ENCODE data around the gene KRTAP3-1. TPM values are rescaled to one million over a fixed set of nuclear protein-coding genes. Genes with fewer than 3 reads are reported as not detected.

Gene KRTAP3-1
- total and polyA plus RNA-seq, 2 donors (not counting 3 experiments of a cell fraction or from before 2014, with no cell fraction given): not detected

GRCh38 chr17:40974366-40974765, 34.6 kb downstream of the KRTAP3-1 start:
- peaks cover 0 to 3% of the 10 kb centered on the region in 2 experiments for H3K27me3 ChIP-seq (ENCODE audit: control insufficient read depth in 2 of 2, insufficient read depth in 2 of 2, low read length in 2 of 2)
- H3K4me3 ChIP-seq (replicated peaks in 1 of 3; ENCODE audit: insufficient read depth in 1 of 3, low read depth in 1 of 3, low read length in 3 of 3): no peak overlapping the region
- FAIRE-seq (no peak), DNase-seq (ENCODE audit: low read depth, low spot score) (no peak)
- CTCF ChIA-PET: no interaction called here
- H3K36me3 ChIP-seq (ENCODE audit: control insufficient read depth in 2 of 2, extremely low read depth in 1 of 2, insufficient read depth in 2 of 2, low read length in 2 of 2): no peaks in the 10 kb centered on the region
- H2AFZ ChIP-seq (ENCODE audit: low read depth, low read length): no peak overlapping the region
- no peak overlapping the region for H3K27ac ChIP-seq (ENCODE audit: insufficient read depth, low read depth, low read length)
- no peaks in the 10 kb centered on the region for H3K9me3 ChIP-seq (replicated peaks; ENCODE audit: control insufficient read depth, insufficient read depth, low read length)
- BruUV-seq (replicated peaks): no TSS peak
- no peaks in the 10 kb centered on the region for H3K79me2 ChIP-seq (ENCODE audit: control insufficient read depth, insufficient read depth, low read length)
- H3K4me2 ChIP-seq (ENCODE audit: insufficient read depth, low read length): no peak overlapping the region
- H3K4me1 ChIP-seq (ENCODE audit: control insufficient read depth, extremely low read depth, insufficient read depth, low read length): no peaks in the 10 kb centered on the region
- no peaks in the 10 kb centered on the region for H4K20me1 ChIP-seq (replicated peaks; ENCODE audit: control insufficient read depth, extremely low read depth, insufficient read depth, low read length)
- intact Hi-C loops (cut with micrococcal nuclease): no loop called here
- H3K9ac ChIP-seq (replicated peaks; ENCODE audit: extremely low read depth, insufficient read depth, low read length): no peak overlapping the region
- POLR2A ChIA-PET: no interaction called here
- dilution Hi-C loops (cut with MboI; ENCODE audit: extremely low pct_ligation_motif_present, low sequenced_read_pairs): no loop called here
- no peaks in the 10 kb centered on the region for H3K9me1 ChIP-seq (replicated peaks; ENCODE audit: control insufficient read depth, extremely low read depth, insufficient read depth, low read length)
- TF ChIP-seq MAX (IDR thresholded peaks at IDR 0.05; ENCODE audit: insufficient read depth, insufficient read length) (no peak), POLR2A (IDR thresholded peaks at IDR 0.05; ENCODE audit: low read depth, low read length) (no peak)

- TF ChIP-seq GATA2 (IDR thresholded peaks at IDR 0.05; ENCODE audit: insufficient read depth, insufficient read length, low read depth, low read length) (no peak), EZH2 (IDR thresholded peaks at IDR 0.05; ENCODE audit: borderline replicate concordance, low read depth, low read length, severe bottlenecking) (no peak), FOS (IDR thresholded peaks at IDR 0.05; ENCODE audit: borderline replicate concordance, insufficient read depth, low read length) (no peak), CTCF (IDR thresholded peaks at IDR 0.05; ENCODE audit: extremely low read depth in 1 of 2, insufficient read depth in 1 of 2, low read depth in 1 of 2, low read length in 2 of 2) (no peak), JUN (IDR thresholded peaks at IDR 0.05; ENCODE audit: borderline replicate concordance, insufficient read depth, insufficient read length, low read depth) (no peak)
- CTCF ChIA-PET: no interaction called here
- Histone ChIP-seq H4K20me1 (replicated peaks; ENCODE audit: control insufficient read depth, extremely low read depth, insufficient read depth, low read length) (no peaks in the 10 kb centered on the region), H3K9ac (replicated peaks; ENCODE audit: extremely low read depth, insufficient read depth, low read length) (no peak overlapping the region), H3K4me2 (ENCODE audit: insufficient read depth, low read length) (no peak overlapping the region), H3K9me1 (replicated peaks; ENCODE audit: control insufficient read depth, extremely low read depth, insufficient read depth, low read length) (no peaks in the 10 kb centered on the region), H3K27me3 (ENCODE audit: control insufficient read depth in 2 of 2, insufficient read depth in 2 of 2, low read length in 2 of 2) (no peaks in the 10 kb centered on the region), H3K36me3 (ENCODE audit: control insufficient read depth in 2 of 2, extremely low read depth in 1 of 2, insufficient read depth in 2 of 2, low read length in 2 of 2) (no peaks in the 10 kb centered on the region), H3K4me1 (ENCODE audit: control insufficient read depth, extremely low read depth, insufficient read depth, low read length) (no peaks in the 10 kb centered on the region), H3K27ac (ENCODE audit: insufficient read depth, low read depth, low read length) (no peak overlapping the region), H2AFZ (ENCODE audit: low read depth, low read length) (no peak overlapping the region), H3K9me3 (replicated peaks; ENCODE audit: control insufficient read depth, insufficient read depth, low read length) (no peaks in the 10 kb centered on the region), H3K79me2 (ENCODE audit: control insufficient read depth, insufficient read depth, low read length) (no peaks in the 10 kb centered on the region), H3K4me3 (replicated peaks in 1 of 3; ENCODE audit: insufficient read depth in 1 of 3, low read depth in 1 of 3, low read length in 3 of 3) (no peak overlapping the region)
- dilution Hi-C loops (cut with MboI; ENCODE audit: extremely low pct_ligation_motif_present, low sequenced_read_pairs) (no loop called here), intact Hi-C loops (cut with micrococcal nuclease) (no loop called here)
- DNase-seq (ENCODE audit: low read depth, low spot score): no peak
- POLR2A ChIA-PET: no interaction called here
- FAIRE-seq: no peak
- BruUV-seq (replicated peaks): no TSS peak
These were observed 41.3 kb downstream of the KRTAP3-1 start for GRCh38 chr17:40967582-40967981.
